ENCODE measurements around the gene DNAJC15.
"Not testable (repeated sequence)": the region's sequence is repeated elsewhere in the genome, so short reads cannot be mapped to it uniquely, and the experiment has no call there.

DNAJC15 gene

GRCh38 chr13:43044720-43045301 lies 21.4 kb downstream of the DNAJC15 start:
- no peak for DNase-seq (ENCODE audit: low read depth, low spot score)

- DNase-seq (ENCODE audit: low read depth, low spot score): not testable (repeated sequence)
These were observed 22.0 kb downstream of the DNAJC15 start for GRCh38 chr13:43045302-43045773.

GRCh38 chr13:43046259-43046658 lies 22.9 kb downstream of the DNAJC15 start:
- DNase-seq (ENCODE audit: low read depth, low spot score): no peak

- DNase-seq (ENCODE audit: low read depth, low spot score): no peak
These were observed 31.7 kb downstream of the DNAJC15 start for GRCh38 chr13:43054803-43055802.

- no peak for DNase-seq (ENCODE audit: low read depth, low spot score)
These were observed 34.4 kb downstream of the DNAJC15 start for GRCh38 chr13:43057653-43058317.

- DNase-seq (ENCODE audit: low read depth, low spot score): no peak
These were observed 34.9 kb downstream of the DNAJC15 start for GRCh38 chr13:43058318-43058674.

GRCh38 chr13:43058831-43059230 lies 35.4 kb downstream of the DNAJC15 start:
- DNase-seq (ENCODE audit: low read depth, low spot score): no peak

- not testable (repeated sequence) for DNase-seq (ENCODE audit: low read depth, low spot score)
These were observed 36.4 kb downstream of the DNAJC15 start for GRCh38 chr13:43059779-43060178.

- not testable (repeated sequence) for DNase-seq (ENCODE audit: low read depth, low spot score)
These were observed 37.4 kb downstream of the DNAJC15 start for GRCh38 chr13:43060806-43061205.

GRCh38 chr13:43061496-43062280 lies 38.3 kb downstream of the DNAJC15 start:
- no peak for DNase-seq (ENCODE audit: low read depth, low spot score)

- DNase-seq (ENCODE audit: low read depth, low spot score): no peak
These were observed 48.4 kb downstream of the DNAJC15 start for GRCh38 chr13:43071824-43072223.

- no peak for DNase-seq (ENCODE audit: low read depth, low spot score)
These were observed 49.0 kb downstream of the DNAJC15 start for GRCh38 chr13:43072394-43072793.

GRCh38 chr13:43074824-43075510 lies 51.6 kb downstream of the DNAJC15 start:
- DNase-seq (ENCODE audit: low read depth, low spot score): no peak

- DNase-seq (ENCODE audit: low read depth, low spot score): not testable (repeated sequence)
These were observed 52.1 kb downstream of the DNAJC15 start for GRCh38 chr13:43075511-43075902.

GRCh38 chr13:43077046-43077445 lies 53.7 kb downstream of the DNAJC15 start:
- DNase-seq (ENCODE audit: low read depth, low spot score): no peak

GRCh38 chr13:43077461-43077860 lies 54.1 kb downstream of the DNAJC15 start:
- DNase-seq (ENCODE audit: low read depth, low spot score): no peak

- no peak for DNase-seq (ENCODE audit: low read depth, low spot score)
These were observed 54.5 kb downstream of the DNAJC15 start for GRCh38 chr13:43077906-43078305.

- no peak for DNase-seq (ENCODE audit: low read depth, low spot score)
These were observed 55.0 kb downstream of the DNAJC15 start for GRCh38 chr13:43078399-43078798.

- DNase-seq (ENCODE audit: low read depth, low spot score): no peak
These were observed 56.1 kb downstream of the DNAJC15 start for GRCh38 chr13:43079392-43079931.

- no peak for DNase-seq (ENCODE audit: low read depth, low spot score)
These were observed 56.8 kb downstream of the DNAJC15 start for GRCh38 chr13:43080199-43080598.

GRCh38 chr13:43081866-43082265 lies 58.5 kb downstream of the DNAJC15 start:
- DNase-seq (ENCODE audit: low read depth, low spot score): no peak
